Ishikawa (cell line): Measurements from ENCODE around the gene TSPAN13.

Experiments used
- CEBPB ChIP-seq: IDR thresholded peaks from 2 replicates; pipeline ENCODE4 v1.6.1; 2012
- CREB1 ChIP-seq: IDR thresholded peaks from 2 replicates; pipeline ENCODE4 v1.6.1; 2012; ENCODE audit warnings: low read depth
- EGR1 ChIP-seq: IDR thresholded peaks from 2 replicates; pipeline ENCODE4 v1.6.1; 2012
- EP300 ChIP-seq: IDR thresholded peaks from 2 replicates; pipeline ENCODE4 v1.6.1; 2012; ENCODE audit warnings: borderline replicate concordance
- MAX ChIP-seq: IDR thresholded peaks from 2 replicates; pipeline ENCODE4 v1.6.1; 2012
- RAD21 ChIP-seq: IDR thresholded peaks from 2 replicates; pipeline ENCODE4 v1.6.1; 2012; ENCODE audit warnings: low read depth
- TAF1 ChIP-seq: IDR thresholded peaks from 2 replicates; pipeline ENCODE4 v1.6.1; 2012; ENCODE audit warnings: low read depth, mild to moderate bottlenecking
- TEAD4 ChIP-seq: IDR thresholded peaks from 2 replicates; pipeline ENCODE4 v1.6.1; 2012
- USF1 ChIP-seq: IDR thresholded peaks from 2 replicates; pipeline ENCODE4 v1.6.1; 2012
- YY1 ChIP-seq: IDR thresholded peaks from 2 replicates; pipeline ENCODE4 v1.6.1; 2012; ENCODE audit warnings: low read depth

- TF ChIP-seq EGR1 (no peak), RAD21 (no peak), CREB1 (no peak), MAX (no peak), EP300 (no peak), TEAD4 (no peak), CEBPB (no peak), USF1 (no peak), TAF1 (no peak), YY1 (no peak)
Observed at GRCh38 chr7:16730937-16731336, 22.6 kb upstream of the TSPAN13 start.
